C4-2B (cell line): ENCODE data around the gene GADD45B.
"Not testable (repeated sequence)": the region's sequence is repeated elsewhere in the genome, so short reads cannot be mapped to it uniquely, and the experiment has no call there.

Experiments
- ZFX ChIP-seq: fragments of 450-650 bp; IDR thresholded peaks from 2 replicates; pipeline ENCODE4 v1.6.1; 2017
- TF ChIP-seq, protein P1 (sequence below): fragments of 450-650 bp; conservative IDR thresholded peaks from 2 replicates; pipeline ENCODE4 v1.5.1; 2017; ENCODE audit warnings: mild to moderate bottlenecking

DNA sequence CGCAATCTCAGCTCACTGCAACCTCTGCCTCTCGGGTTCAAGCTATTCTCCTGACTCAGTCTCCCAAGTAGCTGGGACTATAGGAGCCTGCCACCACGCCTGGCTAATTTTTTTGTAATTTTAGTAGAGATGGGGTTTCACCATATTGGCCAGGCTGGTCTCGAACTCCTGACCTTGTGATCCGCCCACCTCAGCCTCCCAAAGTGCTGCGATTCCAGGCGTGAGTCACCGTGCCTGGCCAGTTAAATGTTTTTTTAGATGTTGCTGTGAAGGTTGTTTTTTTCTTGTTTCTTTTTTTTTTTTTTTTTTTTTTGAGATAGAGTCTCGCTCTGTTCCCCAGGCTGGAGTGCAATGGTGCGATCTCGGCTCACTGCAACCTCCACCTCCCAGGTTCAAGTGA lies 42.9 kb downstream of the GADD45B start:
- TF ChIP-seq, protein P1, sequence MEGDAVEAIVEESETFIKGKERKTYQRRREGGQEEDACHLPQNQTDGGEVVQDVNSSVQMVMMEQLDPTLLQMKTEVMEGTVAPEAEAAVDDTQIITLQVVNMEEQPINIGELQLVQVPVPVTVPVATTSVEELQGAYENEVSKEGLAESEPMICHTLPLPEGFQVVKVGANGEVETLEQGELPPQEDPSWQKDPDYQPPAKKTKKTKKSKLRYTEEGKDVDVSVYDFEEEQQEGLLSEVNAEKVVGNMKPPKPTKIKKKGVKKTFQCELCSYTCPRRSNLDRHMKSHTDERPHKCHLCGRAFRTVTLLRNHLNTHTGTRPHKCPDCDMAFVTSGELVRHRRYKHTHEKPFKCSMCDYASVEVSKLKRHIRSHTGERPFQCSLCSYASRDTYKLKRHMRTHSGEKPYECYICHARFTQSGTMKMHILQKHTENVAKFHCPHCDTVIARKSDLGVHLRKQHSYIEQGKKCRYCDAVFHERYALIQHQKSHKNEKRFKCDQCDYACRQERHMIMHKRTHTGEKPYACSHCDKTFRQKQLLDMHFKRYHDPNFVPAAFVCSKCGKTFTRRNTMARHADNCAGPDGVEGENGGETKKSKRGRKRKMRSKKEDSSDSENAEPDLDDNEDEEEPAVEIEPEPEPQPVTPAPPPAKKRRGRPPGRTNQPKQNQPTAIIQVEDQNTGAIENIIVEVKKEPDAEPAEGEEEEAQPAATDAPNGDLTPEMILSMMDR = not testable (repeated sequence)
- TF ChIP-seq ZFX = not testable (repeated sequence)
